T-helper 2 cell treated with Interferon-gamma antibody and Interleukin-4, amounts not matched to agents 5 μg/mL and 100 μg/mL, for 36 hours (primary cell): ENCODE measurements around the gene HRH2.
"Not testable (repeated sequence)": the region's sequence is repeated elsewhere in the genome, so short reads cannot be mapped to it uniquely, and the experiment has no call there.

Experiments used
- DNase-seq: peaks from one replicate; pipeline ENCODE4 v3.0.0; 2021; ENCODE audit warnings: low spot score
- H3K27ac Mint-ChIP-seq: one replicate; pipeline ENCODE4 v1.8.0; 2021; ENCODE audit warnings: mild to moderate bottlenecking, mixed read lengths
- H3K27me3 Mint-ChIP-seq: one replicate; pipeline ENCODE4 v1.8.0; 2021; ENCODE audit warnings: low read depth, mixed read lengths
- H3K36me3 Mint-ChIP-seq: one replicate; pipeline ENCODE4 v1.8.0; 2021; ENCODE audit warnings: low read depth, mixed read lengths
- H3K4me1 Mint-ChIP-seq: one replicate; pipeline ENCODE4 v1.8.0; 2021; ENCODE audit warnings: low read depth, mixed read lengths
- H3K4me3 Mint-ChIP-seq: one replicate; pipeline ENCODE4 v1.8.0; 2022; ENCODE audit warnings: mild to moderate bottlenecking, moderate library complexity, mixed read lengths
- H3K9me3 Mint-ChIP-seq: one replicate; pipeline ENCODE4 v1.8.0; 2021; ENCODE audit warnings: mixed read lengths

Gene HRH2

GRCh38 chr5:175747539-175748060, 89.7 kb downstream of the HRH2 start:
- Mint-ChIP-seq H3K27ac (no peak overlapping the region), H3K9me3 (no peaks in the 10 kb centered on the region), H3K4me1 (peaks cover 4% of the 10 kb centered on the region), H3K36me3 (no peaks in the 10 kb centered on the region), H3K4me3 (no peak overlapping the region), H3K27me3 (peaks cover 15% of the 10 kb centered on the region)
- no peak for DNase-seq

GRCh38 chr5:175748650-175749049, 90.8 kb downstream of the HRH2 start:
- H3K27me3 Mint-ChIP-seq, result peaks cover 15% of the 10 kb centered on the region
- no peaks in the 10 kb centered on the region for H3K9me3 Mint-ChIP-seq
- DNase-seq, result no peak
- no peak overlapping the region for H3K27ac Mint-ChIP-seq
- H3K4me3 Mint-ChIP-seq, result no peak overlapping the region
- no peaks in the 10 kb centered on the region for H3K36me3 Mint-ChIP-seq
- peaks cover 4% of the 10 kb centered on the region for H3K4me1 Mint-ChIP-seq

GRCh38 chr5:175749591-175749990, 91.7 kb downstream of the HRH2 start:
- DNase-seq, result no peak
- no peaks in the 10 kb centered on the region for H3K9me3 Mint-ChIP-seq
- peaks cover 4% of the 10 kb centered on the region for H3K4me1 Mint-ChIP-seq
- H3K27me3 Mint-ChIP-seq, result peaks cover 15% of the 10 kb centered on the region
- H3K36me3 Mint-ChIP-seq, result no peaks in the 10 kb centered on the region
- no peak overlapping the region for H3K4me3 Mint-ChIP-seq
- H3K27ac Mint-ChIP-seq, result no peak overlapping the region

- H3K27ac Mint-ChIP-seq, result no peak overlapping the region
- DNase-seq, result no peak
- H3K27me3 Mint-ChIP-seq, result peaks cover 15% of the 10 kb centered on the region
- H3K36me3 Mint-ChIP-seq, result no peaks in the 10 kb centered on the region
- H3K9me3 Mint-ChIP-seq, result no peaks in the 10 kb centered on the region
- H3K4me3 Mint-ChIP-seq, result no peak overlapping the region
- H3K4me1 Mint-ChIP-seq, result peaks cover 4% of the 10 kb centered on the region
Observed at GRCh38 chr5:175750511-175750931, 92.7 kb downstream of the HRH2 start.

GRCh38 chr5:175751369-175751768, 93.5 kb downstream of the HRH2 start:
- no peak for DNase-seq
- no peaks in the 10 kb centered on the region for H3K9me3 Mint-ChIP-seq
- H3K27me3 Mint-ChIP-seq, result peaks cover 11% of the 10 kb centered on the region
- H3K4me3 Mint-ChIP-seq, result no peak overlapping the region
- no peaks in the 10 kb centered on the region for H3K36me3 Mint-ChIP-seq
- peaks cover 4% of the 10 kb centered on the region for H3K4me1 Mint-ChIP-seq
- no peak overlapping the region for H3K27ac Mint-ChIP-seq

GRCh38 chr5:175752826-175753535, 95.1 kb downstream of the HRH2 start:
- no peaks in the 10 kb centered on the region for H3K9me3 Mint-ChIP-seq
- H3K27ac Mint-ChIP-seq, result no peak overlapping the region
- H3K36me3 Mint-ChIP-seq, result no peaks in the 10 kb centered on the region
- peaks cover 10% of the 10 kb centered on the region for H3K27me3 Mint-ChIP-seq
- no peaks in the 10 kb centered on the region for H3K4me1 Mint-ChIP-seq
- no peak for DNase-seq
- no peak overlapping the region for H3K4me3 Mint-ChIP-seq

- no peaks in the 10 kb centered on the region for H3K4me1 Mint-ChIP-seq
- H3K27me3 Mint-ChIP-seq, result peaks cover 10% of the 10 kb centered on the region
Observed at GRCh38 chr5:175753536-175754402, 95.9 kb downstream of the HRH2 start.

GRCh38 chr5:175759991-175760390, 102.1 kb downstream of the HRH2 start:
- not testable (repeated sequence) for H3K36me3 Mint-ChIP-seq, H3K27ac Mint-ChIP-seq, H3K4me3 Mint-ChIP-seq, H3K27me3 Mint-ChIP-seq, H3K9me3 Mint-ChIP-seq, H3K4me1 Mint-ChIP-seq, DNase-seq

More at GRCh38 chr5:175753536-175754402, 95.9 kb downstream of the HRH2 start:
- no peak for DNase-seq
- Mint-ChIP-seq H3K9me3 (no peaks in the 10 kb centered on the region), H3K27ac (no peak overlapping the region), H3K4me3 (no peak overlapping the region), H3K36me3 (no peaks in the 10 kb centered on the region)
